HepG2 (cell line): ENCODE data around the gene TCF7L2. TPM values are rescaled to one million over a fixed set of nuclear protein-coding genes. Genes with fewer than 3 reads are reported as not detected.

ENCODE experiments used
- ASH2L ChIP-seq: fragments of 300-600, 200-600 bp; sonication (generic); IDR thresholded peaks from 2 replicates; pipeline ENCODE4 v1.7.0; 2017; ENCODE audit warnings: low read depth, mild to moderate bottlenecking, moderate library complexity, mixed read lengths, low read length; ENCODE audit not compliant: insufficient read length
- BCL6 ChIP-seq: IDR thresholded peaks from 2 replicates; pipeline ENCODE4 v1.6.1; 2016; ENCODE audit warnings: missing genetic modification reagents, missing compliant biosample characterization
- CEBPG ChIP-seq: IDR thresholded peaks from 2 replicates; pipeline ENCODE4 v1.6.1; 2016
- EP300 ChIP-seq, 3 experiments: sonication (generic) in 1 of 3; formaldehyde crosslinking in 1 of 3; IDR thresholded peaks; 2 replicates each; pipeline versions ENCODE4 v1.5.1 to v1.6.1; 2011 to 2020; ENCODE audit warnings: low read depth in 2 of 3, low read length in 2 of 3, borderline replicate concordance in 1 of 3, improper control_type of control experiment in 1 of 3, mild to moderate bottlenecking in 1 of 3, missing genetic modification reagents in 1 of 3, moderate library complexity in 1 of 3
- ETV5 ChIP-seq: IDR thresholded peaks from 2 replicates; pipeline ENCODE4 v1.6.1; 2018; ENCODE audit warnings: missing biosample characterization, missing genetic modification reagents, inconsistent platforms, borderline replicate concordance
- GATAD2A ChIP-seq: IDR thresholded peaks from 2 replicates; pipeline ENCODE4 v1.6.1; 2016
- MLX ChIP-seq: IDR thresholded peaks from 2 replicates; pipeline ENCODE4 v1.6.1; 2016
- MTERF4 ChIP-seq: sonication (generic); formaldehyde crosslinking; IDR thresholded peaks from 2 replicates; pipeline ENCODE4 v1.8.0; 2023; ENCODE audit warnings: mild to moderate bottlenecking, missing genetic modification reagents
- NFAT5 ChIP-seq: sonication (generic); formaldehyde crosslinking; IDR thresholded peaks from 2 replicates; pipeline ENCODE4 v1.4.0; 2020; ENCODE audit warnings: missing genetic modification reagents
- NPAS2 ChIP-seq: sonication (generic); formaldehyde crosslinking; IDR thresholded peaks from 2 replicates; pipeline ENCODE4 v1.8.0; 2022; ENCODE audit warnings: mild to moderate bottlenecking, missing genetic modification reagents, borderline replicate concordance
- WIZ ChIP-seq: sonication (generic); formaldehyde crosslinking; IDR thresholded peaks from 2 replicates; pipeline ENCODE4 v1.5.1; 2020; ENCODE audit warnings: mild to moderate bottlenecking, missing genetic modification reagents
- ZNF138 ChIP-seq: sonication (generic); formaldehyde crosslinking; IDR thresholded peaks from 2 replicates; pipeline ENCODE4 v1.5.0; 2020; ENCODE audit warnings: mild to moderate bottlenecking, low read depth, missing genetic modification reagents
- ZNF143 ChIP-seq: sonication (generic); formaldehyde crosslinking; IDR thresholded peaks from 2 replicates; pipeline ENCODE4 v1.4.0; 2020; ENCODE audit warnings: missing genetic modification reagents
- ZNF230 ChIP-seq: sonication (generic); formaldehyde crosslinking; IDR thresholded peaks from 2 replicates; pipeline ENCODE4 v1.4.0; 2020; ENCODE audit warnings: mild to moderate bottlenecking, missing genetic modification reagents
- ZNF30 ChIP-seq: sonication (generic); formaldehyde crosslinking; IDR thresholded peaks from 2 replicates; pipeline ENCODE4 v1.5.0; 2020; ENCODE audit warnings: mild to moderate bottlenecking, missing genetic modification reagents
- ZNF326 ChIP-seq: sonication (generic); formaldehyde crosslinking; IDR thresholded peaks from 2 replicates; pipeline ENCODE4 v1.4.0; 2020; ENCODE audit warnings: missing genetic modification reagents, borderline replicate concordance
- ZNF609 ChIP-seq: sonication (generic); formaldehyde crosslinking; IDR thresholded peaks from 2 replicates; pipeline ENCODE4 v1.4.0; 2020; ENCODE audit warnings: mild to moderate bottlenecking, missing genetic modification reagents, borderline replicate concordance
- polyA plus RNA-seq, 8 experiments: library from polyadenylated mRNA; depleted of rRNA in 3 of 8; stranded (reverse) in 7 of 8; unstranded in 1 of 8; fragments of >200 nt; fragmentation: Illumina TruSeq in 4 of 8; extraction: Trizol in 4 of 8; gene quantifications; 2 replicates each; pipeline versions ENCODE4 v1.2.1 to v1.2.3, GENCODE V29; 2011 to 2016; ENCODE audit warnings: low read depth in 4 of 8, missing spikeins in 1 of 8, mixed read lengths in 1 of 8; ENCODE audit not compliant: insufficient read depth in 1 of 8
- total RNA-seq, 5 experiments: library from RNA; depleted of rRNA; stranded (reverse); fragments of >200 nt; fragmentation: Illumina TruSeq; extraction: Trizol; gene quantifications; 2 replicates each; pipeline ENCODE4 v1.2.3, GENCODE V29; 2016; ENCODE audit warnings: low read depth in 1 of 5

Gene TCF7L2
- total and polyA plus RNA-seq, 2 of the 13 experiments (the other 11 are each of a cell fraction or from before 2014, with no cell fraction given), result 3.9 to 13.7 TPM

GRCh38 chr10:113019692-113020474 lies 69.8 kb downstream of the TCF7L2 start (continued):
- no peak for TF ChIP-seq MTERF4 (CRISPR knock-in tag)
- no peak; the same call in 1 of the 2 replicates for TF ChIP-seq ETV5 (CRISPR knock-in tag)
- TF ChIP-seq ASH2L, result no peak
- no peak for TF ChIP-seq CEBPG (CRISPR knock-in tag)
- TF ChIP-seq ZNF326, result no peak
- no peak for TF ChIP-seq ZNF138 (CRISPR knock-in tag)
- TF ChIP-seq GATAD2A (CRISPR knock-in tag), result peak; percentile 80
- peak; percentile 93 for TF ChIP-seq ZNF609
- TF ChIP-seq NPAS2 (CRISPR knock-in tag), result no peak
- TF ChIP-seq ZNF230 (CRISPR knock-in tag), result no peak
- peak; percentile 93 for TF ChIP-seq MLX
- TF ChIP-seq EP300 (IDR thresholded peaks at IDR 0.05; ENCODE audit: low read depth in 2 of 2, low read length in 2 of 2), result peak in 1 of 2 experiments; percentile 77; a peak in 2 of 4 replicates
- TF ChIP-seq EP300 (CRISPR knock-in tag; IDR thresholded peaks at IDR 0.05; ENCODE audit: borderline replicate concordance), result peak; percentile 38; the same call in 1 of the 2 replicates
- TF ChIP-seq ZNF30 (CRISPR knock-in tag), result no peak
- peak; percentile 87 for TF ChIP-seq BCL6 (CRISPR knock-in tag)
- no peak for TF ChIP-seq WIZ (CRISPR knock-in tag)
- no peak for TF ChIP-seq NFAT5
- 0 out of 2 replicates have a peak, but pooled peaks have one; percentile 43 for TF ChIP-seq ZNF143 (CRISPR knock-in tag)
